Skeletal muscle satellite cell (primary cell): Measurements from ENCODE around the gene PDCD4.

ENCODE experiments used
- H3K27me3 ChIP-seq: 2 replicates; pipeline ENCODE4 v1.7.0; 2013; ENCODE audit warnings: low read length; ENCODE audit not compliant: control insufficient read depth, insufficient read depth
- H3K36me3 ChIP-seq: 2 replicates; pipeline ENCODE4 v1.7.0; 2013; ENCODE audit warnings: mild to moderate bottlenecking, control low read depth, low read length; ENCODE audit not compliant: insufficient read depth
- H3K4me1 ChIP-seq: 2 replicates; pipeline ENCODE4 v1.7.0; 2013; ENCODE audit warnings: low read length; ENCODE audit not compliant: control insufficient read depth, insufficient read depth
- H3K4me2 ChIP-seq: 2 replicates; pipeline ENCODE4 v1.7.0; 2013; ENCODE audit warnings: mild to moderate bottlenecking, low read length
- H3K4me3 ChIP-seq: 2 replicates; pipeline ENCODE4 v1.7.0; 2013; ENCODE audit warnings: low read length
- H3K9ac ChIP-seq: 2 replicates; pipeline ENCODE4 v1.7.0; 2013; ENCODE audit warnings: mild to moderate bottlenecking, low read depth, low read length, moderate library complexity
- H3K9me3 ChIP-seq: replicated peaks from 2 replicates; pipeline ENCODE4 v1.7.0; 2013; ENCODE audit warnings: mild to moderate bottlenecking, control low read depth, low read length

PDCD4 gene

DNA sequence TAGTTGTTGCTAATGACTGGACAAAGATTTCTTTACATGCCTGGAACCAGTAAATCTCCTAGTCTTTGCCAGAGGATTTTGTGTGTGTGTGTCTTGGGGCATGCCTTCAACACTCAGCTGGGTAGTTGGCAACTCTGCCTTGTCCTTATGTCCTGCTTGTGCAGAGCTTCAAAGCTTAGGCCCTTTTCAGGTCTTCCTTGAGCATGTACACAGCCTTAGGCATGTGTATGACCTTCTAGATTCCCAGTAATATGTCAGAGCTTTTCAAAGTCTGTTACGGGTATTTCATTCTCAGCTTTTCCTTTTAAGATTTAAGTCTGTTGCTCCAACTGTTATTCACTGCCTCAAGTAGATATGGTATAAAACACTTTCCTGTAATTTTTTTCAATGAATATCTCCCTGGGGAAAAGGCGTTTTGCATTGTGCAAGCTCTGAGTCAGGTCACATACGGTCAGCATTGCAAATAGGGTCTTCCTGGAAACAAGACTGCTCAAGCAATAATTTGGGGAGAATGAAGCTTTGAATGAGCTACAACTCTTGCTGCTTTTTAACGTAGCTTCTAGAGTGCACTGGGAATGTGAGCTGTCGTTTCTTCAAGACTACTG, 73.2 kb downstream of the PDCD4 start:
- Histone ChIP-seq H3K27me3 (no peaks in the 10 kb centered on the region), H3K4me1 (peaks cover 15% of the 10 kb centered on the region), H3K36me3 (peaks cover 12% of the 10 kb centered on the region), H3K4me3 (no peak overlapping the region), H3K9me3 (no peaks in the 10 kb centered on the region), H3K4me2 (no peak overlapping the region), H3K9ac (no peak overlapping the region)

DNA sequence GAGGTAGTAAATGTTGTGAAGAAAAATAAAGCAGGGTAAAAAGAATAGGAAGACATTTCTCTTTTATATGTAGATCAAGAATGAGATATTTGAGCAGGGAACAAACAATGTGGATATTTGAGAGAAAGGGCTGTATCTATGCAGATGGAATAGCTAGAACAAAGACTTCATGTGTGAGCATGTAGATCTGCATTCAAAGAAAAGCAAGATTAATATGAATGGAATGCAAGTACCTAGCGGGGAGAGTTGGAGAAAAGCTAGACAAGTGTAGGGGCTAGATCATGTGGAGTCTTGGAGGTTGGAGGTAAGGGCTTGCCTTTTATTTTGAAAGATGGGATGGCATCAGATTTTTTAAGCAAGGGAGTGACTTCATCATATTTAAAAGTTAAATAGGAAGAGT, 74.8 kb downstream of the PDCD4 start:
- Histone ChIP-seq H3K4me3 (no peak overlapping the region), H3K9me3 (no peaks in the 10 kb centered on the region), H3K9ac (no peak overlapping the region), H3K4me1 (peaks cover 15% of the 10 kb centered on the region), H3K36me3 (peaks cover 12% of the 10 kb centered on the region), H3K4me2 (no peak overlapping the region), H3K27me3 (no peaks in the 10 kb centered on the region)

DNA sequence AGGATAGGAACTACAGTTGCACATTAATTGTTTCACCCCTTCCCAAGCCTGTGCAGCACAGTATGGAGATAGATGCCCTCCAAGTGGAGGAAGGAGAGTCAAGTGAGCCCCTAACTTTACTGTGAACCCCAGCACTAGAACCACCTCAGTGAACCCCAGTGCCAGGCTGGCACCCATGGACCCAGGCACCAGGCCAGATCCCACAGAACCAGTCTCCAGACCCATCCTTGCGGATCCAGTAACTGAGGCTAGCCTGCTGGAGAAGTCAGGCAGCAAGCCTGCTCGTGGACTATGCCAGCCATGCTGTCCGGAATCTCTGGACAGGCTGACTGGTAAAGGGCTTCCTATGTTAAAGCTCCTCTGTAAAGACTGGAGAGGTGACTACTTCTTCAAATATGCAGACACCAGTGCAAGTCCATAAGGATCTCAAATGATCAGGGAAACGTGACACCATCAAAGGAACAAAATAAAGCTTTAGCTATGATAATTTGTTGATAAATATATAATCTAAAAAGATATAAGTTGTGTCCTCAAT, 75.4 kb downstream of the PDCD4 start:
- no peak overlapping the region for H3K9ac ChIP-seq
- H3K4me3 ChIP-seq = no peak overlapping the region
- H3K9me3 ChIP-seq = no peaks in the 10 kb centered on the region
- peaks cover 15% of the 10 kb centered on the region for H3K4me1 ChIP-seq
- no peak overlapping the region for H3K4me2 ChIP-seq
- H3K27me3 ChIP-seq = no peaks in the 10 kb centered on the region
- H3K36me3 ChIP-seq = peaks cover 11% of the 10 kb centered on the region
